OCI-M2 (cell line): ENCODE results near the gene NPIPB8.
"Not testable (repeated sequence)": the region's sequence is repeated elsewhere in the genome, so short reads cannot be mapped to it uniquely, and the experiment has no call there.

Experiments used
- DNase-seq: peaks from one replicate; lab custom pipeline; 2025; ENCODE audit not compliant: unreplicated experiment; lab: John Stamatoyannopoulos, UW

Gene NPIPB8

DNA sequence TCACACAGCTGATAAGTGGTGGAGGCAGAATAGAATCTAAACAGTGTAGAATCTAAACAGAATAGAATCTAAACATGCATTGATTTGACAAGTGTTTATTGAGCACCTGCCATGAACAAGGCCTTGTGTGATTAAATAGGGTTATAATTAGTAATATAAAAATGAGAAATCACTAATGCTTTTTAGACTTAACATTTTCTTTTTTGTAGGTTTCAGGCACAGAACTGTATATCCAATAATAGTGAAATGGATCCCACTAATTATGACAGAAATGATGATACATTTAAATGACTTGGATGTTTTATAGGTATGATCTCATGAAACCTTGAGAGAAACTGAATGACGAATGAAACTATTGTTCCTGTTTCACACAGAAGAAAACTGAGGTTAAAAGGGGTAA lies at the start of gene NPIPB8:
Gene NPIPB8 (plus strand): TSS at position 301 of the 400 bp plus-strand sequence. CDS start 296 bp downstream, outside the sequence.
- not testable (repeated sequence) for DNase-seq

DNA sequence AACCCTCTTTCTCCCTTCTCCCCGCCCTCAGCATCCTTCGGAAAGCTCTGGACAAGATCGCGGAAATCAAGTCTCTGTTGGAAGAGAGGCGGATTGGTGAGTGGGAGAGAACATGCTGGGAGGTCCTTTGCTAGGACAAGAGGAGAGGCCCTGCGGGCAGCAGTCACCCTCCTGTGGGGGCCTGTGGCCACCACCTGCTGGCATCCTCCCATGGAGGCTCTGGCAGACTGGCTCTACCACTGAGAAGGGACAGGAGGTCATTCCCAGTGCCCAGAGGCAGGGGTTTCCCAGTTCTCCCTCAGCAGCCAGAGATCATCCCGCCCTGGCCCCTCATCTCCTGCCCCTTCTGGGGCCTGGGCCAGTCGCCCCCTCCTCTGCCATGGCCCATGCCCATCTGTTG lies 48.8 kb upstream of the NPIPB8 start:
- DNase-seq, result no peak

DNA sequence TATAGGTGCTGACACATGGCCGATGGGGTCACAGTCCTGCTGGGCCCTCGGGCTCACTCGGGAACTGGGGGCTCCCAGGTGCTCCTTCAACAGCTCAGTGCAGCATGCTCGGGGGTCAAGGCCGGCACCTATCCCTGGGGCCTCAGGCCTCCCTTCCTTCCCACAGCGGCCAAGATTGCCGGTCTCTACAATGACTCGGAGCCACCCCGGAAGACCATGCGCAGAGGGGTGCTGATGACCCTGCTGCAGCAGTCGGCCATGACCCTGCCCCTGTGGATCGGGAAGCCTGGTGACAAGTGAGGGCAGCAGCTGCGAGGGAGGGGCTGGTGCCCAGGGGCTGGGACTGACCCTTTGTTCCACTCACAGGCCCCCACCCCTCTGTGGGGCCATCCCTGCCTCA lies 47.9 kb upstream of the NPIPB8 start:
- no peak for DNase-seq

DNA sequence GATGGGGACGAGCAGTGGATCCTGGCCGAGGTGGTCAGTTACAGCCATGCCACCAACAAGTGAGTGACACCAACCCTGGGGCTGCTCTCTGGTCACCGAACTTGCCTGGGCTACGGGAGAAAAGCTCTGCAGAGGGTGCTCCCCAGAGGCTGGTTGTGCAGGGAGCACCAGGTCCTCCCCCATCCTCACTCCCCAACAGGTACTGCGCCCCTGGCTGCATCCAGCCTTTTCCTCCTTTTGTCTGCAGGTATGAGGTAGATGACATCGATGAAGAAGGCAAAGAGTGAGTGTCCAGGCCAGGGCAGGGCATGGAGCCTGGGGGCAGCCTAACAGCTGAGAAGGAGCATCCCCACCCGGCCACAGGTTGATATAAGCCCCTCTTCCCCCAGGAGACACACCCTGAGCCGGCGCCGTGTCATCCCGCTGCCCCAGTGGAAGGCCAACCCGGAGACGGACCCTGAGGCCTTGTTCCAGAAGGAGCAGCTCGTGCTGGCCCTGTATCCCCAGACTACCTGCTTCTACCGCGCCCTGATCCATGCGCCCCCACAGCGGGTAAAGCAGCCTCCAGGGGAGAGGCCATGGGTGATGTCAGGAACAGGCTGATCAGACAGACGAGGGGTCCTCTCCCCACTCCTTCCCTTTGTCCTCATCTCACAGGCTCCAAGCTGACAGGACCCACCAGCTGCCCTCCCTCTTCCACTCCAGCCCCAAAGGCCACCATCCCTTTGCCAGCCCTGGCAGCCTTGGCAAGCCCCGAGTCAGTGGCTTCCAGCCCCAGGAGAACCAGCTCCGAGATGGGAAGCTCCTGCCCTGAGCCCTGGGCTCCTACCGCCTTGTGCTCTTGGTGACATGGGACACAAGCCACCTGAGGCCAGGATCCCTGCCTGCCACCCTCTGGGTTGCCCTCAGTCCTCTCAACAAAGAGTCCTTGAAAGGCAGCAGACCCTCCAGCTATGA lies 47.2 kb upstream of the NPIPB8 start:
- no peak for DNase-seq

DNA sequence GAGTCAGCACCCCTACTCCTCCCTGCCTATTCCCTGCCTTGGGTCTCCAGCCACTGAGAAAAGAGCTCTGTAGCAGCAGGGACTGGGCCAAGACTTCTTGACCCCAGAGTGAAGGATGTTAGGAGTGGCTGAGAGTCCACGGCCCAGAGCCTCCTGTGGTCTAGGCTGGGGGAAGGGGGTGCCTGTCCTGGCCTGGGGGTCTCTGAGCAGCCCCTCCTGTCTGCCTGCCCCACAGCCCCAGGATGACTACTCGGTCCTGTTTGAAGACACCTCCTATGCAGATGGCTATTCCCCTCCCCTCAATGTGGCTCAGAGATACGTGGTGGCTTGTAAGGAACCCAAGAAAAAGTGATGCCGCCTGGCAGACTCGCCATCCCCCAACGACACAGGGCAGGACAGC lies 46.5 kb upstream of the NPIPB8 start:
- no peak for DNase-seq

DNA sequence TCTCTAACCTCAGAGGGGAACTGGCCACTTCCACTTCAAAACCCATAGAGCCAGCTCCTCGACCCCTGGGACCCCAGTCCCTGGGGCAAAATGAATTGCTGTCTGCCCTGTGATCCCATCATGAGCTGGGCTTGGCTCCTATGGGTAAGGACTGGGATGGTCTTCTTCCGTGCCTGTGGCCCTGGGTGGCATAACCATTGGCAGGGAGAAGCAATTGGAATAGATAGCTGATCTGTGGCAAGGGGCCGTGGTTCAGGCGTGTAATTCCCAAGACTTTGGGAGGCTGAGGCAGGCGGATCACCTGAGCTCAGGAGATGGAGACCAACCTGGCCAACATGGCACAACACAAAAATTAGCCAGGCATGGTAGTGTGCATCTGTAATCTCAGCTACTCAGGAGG lies 45.4 kb upstream of the NPIPB8 start:
- DNase-seq, result no peak

DNA sequence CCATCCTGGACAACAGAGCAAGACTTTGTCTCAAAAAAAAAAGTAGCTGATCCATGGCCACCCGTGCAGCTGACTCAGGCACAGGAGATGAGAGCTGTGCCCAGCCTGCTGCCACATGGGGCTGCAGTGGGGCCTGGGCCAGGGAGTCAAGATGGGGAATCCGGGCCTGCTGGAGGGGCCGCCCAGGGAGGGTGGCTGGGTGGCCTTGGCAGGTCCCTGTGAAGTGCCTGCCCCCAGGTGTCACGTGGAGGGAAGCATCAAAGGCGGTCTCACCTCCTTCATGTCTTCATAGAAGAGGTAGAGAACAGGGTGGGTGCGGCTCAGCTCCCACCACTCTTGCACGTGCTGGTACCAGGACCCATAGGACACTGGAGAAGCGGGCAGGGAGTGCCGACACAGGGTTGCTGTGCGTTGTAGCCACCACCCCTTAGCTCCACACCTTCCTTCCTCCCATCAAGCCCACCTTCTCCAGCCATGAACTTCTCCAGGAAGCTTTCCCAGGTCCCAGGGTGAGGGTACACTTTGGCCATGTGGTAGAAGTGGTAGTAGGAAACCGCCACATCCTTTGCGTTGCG lies 44.8 kb upstream of the NPIPB8 start:
- DNase-seq, result no peak

DNA sequence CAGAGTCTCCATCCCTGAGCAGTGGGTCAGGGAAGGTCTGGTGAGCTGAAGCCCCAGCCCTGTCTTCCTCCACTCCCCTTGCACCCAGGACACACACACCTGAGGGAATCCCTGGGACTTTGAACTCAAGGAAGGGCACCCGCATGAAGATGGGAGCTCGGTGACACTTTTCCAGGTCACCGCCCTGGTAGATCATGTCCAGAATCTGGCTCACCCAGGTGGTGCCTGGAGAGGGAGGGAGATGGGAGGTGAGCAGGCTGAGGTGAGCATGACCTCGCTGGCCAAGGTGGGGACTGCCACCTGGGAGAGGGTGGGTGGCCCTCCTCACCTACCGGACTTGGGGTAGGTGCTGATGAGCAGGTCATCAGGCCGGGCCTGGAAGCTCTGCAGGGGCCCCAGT lies 42.4 kb upstream of the NPIPB8 start:
- DNase-seq, result not testable (repeated sequence)

DNA sequence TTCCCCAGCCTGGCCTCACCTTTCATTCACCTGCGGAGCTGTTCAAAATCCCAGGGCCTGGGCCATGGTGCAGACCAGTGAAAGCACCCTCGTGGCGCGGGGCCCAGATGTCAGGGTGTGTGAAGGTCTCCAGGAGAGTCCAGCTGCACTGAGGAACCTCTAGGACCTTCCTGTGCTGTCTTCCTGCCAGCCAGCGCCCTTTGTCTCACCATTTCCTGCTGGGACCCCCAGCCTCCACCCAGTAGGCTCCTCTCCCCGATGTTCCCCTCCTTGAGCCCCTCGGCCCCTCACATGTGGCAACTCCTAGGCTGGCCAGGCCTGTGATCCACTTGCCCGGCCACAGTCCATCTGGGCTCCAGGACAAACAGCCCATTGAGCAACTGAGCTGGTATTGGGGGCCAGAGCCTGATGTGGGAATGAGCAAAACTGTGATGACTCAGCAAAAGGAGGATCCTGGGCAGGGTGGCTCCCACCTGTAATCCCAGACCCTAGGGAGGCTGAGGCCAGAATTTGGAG lies 41.7 kb upstream of the NPIPB8 start:
- no peak for DNase-seq

DNA sequence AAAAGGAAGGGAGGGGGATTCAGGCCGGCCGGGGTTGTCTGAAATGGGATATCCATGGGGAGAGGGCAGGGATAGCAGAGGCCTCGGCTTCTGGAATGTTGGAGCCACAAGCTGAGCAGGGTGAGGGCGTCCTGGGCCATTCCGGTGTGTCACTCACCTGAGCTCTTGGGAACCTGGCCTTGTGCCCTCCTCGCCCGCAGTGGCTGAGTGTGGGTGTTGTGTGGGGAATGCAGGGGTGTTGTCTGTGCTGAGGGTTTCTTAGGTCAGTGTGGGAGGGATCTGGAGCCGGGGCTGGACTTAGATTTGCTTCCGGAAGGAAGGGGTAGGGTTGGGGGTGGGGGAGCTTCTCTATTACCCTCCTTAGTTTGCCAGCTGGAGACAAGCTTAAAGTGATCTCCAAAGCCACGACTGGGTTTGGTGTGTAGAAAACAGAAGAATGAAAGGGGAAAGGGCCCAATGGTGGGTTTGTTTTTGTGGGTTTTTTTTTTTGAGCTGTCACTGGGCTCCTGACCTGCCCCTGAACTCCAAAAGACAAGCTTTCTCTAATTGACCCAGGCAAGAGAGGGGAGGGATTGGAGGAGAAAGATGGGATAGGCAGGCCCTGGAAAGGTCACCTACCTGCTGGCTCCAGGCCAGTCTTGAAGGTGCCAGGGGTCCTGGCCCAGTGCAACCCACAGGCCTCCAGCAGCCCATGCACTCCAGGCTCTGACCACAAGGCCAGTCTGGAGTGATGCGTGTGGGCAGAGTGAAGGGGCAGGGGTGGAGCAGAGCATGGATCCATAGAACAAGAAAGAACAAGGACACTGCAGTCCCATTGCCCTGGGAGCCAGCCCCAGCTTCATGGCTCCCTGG lies 40.8 kb upstream of the NPIPB8 start, which contains the start of gene SULT1A2:
Gene SULT1A2 (minus strand): TSS at position 211 of the 852 bp plus-strand sequence. CDS start 1,120 bp downstream, outside the sequence.
- no peak for DNase-seq

DNA sequence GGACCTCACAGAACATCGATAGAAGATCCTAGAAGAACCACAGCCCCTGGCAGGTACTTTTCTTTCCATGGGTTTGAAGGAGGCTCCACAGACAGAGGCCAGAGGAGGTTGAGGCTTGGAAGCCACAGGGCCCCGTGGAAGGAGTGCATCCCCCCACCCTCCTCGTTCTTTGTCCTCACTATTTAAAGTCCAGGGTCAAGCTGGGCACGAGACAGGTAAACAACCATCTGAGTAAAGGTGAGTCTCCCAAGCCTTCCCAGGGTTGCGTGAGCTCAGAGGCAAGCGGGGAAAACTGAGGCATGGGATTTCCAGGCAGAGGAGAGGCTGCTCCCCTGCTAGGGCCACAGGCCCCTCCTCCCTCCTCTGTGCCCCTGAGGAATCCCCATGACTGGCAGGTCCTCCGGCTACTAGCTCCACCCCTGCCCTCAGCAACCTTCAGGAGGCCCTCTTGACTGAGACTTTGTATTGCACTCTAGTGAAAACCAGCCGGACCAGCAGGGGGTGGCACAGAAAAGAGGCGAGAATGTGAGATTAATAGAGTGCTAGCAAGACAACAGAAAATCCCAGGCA lies 40.1 kb upstream of the NPIPB8 start:
- no peak for DNase-seq

DNA sequence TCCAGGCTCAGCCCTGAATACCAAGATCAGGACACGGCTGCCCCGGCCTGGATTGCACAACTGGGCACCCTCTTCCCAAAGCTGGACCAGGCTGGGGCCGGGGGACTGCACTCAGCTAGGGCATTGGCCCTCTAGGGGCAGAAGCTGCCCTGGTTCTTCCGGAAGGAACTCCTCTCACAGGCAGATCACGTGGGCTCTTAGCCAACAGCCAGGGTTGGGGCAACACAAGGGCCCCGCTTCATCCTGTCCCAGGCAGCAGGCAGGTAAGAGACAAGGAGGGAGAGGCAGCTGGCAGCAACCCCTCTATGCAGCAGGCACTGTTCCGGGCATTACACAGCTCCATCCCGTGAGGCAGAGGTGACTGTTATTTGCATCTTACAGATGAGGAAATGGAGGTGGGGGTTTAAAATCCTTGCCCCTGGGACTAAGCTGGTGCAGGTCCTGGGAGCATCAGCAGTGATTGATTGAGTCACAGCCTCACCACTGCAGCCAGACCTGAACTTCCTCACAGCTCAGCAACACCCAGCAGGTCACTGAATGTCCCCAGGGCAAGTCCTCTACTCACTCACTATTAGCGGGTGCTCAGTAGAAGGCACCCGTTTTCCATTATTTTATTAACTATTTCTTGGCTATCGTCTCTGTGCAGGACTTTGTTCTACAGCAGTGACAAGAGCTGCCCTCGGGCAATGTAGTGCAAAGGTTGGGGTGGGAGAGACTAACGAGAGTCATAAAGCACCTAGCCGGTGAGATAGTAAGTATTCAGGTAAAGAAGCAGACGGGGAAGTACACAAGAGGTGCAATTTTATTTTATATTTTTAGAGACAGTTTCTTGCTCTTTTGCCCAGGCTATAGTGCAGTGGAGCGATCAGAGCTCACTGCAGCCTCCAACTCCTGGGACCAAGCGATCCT lies 38.2 kb upstream of the NPIPB8 start:
- DNase-seq, result not testable (repeated sequence)

DNA sequence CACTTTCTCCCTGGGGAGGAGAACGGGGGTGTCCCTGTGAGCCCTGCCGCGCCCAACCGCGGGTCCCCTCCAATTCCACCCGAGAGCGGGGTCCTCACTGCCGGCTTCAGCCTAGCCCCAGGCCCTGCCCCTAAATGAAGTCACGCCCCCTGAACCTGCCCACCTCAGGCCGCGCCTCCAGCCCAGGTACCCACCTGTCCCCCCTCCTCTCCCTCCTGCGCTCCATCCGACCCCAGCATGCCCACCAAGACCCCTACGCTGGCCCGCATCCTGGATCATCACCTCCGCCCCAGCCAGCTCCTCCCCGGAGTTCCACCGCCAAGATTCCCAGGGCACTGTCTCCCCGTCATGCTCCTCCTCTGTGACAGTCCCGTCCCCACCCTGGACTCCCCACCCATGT lies 36.9 kb upstream of the NPIPB8 start:
- DNase-seq, result not testable (repeated sequence)

DNA sequence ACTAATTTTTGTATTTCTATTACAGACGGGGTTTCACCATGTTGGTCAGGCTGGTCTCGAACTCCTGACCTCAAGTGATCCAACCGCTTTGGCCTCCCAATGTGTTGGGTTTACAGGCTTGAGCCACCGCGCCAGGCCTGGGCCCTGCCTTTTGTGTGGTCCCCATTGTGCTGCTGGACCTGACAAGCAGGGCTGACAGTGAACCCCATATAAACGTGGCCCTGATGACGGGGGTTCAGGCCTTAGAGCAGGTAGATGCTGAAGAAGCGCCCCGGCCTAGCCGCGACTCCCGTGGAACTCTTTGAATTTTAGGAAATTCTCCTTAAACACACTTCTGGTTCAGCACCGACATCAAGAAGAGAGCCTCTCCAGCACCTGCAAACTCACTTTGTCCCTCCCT lies 36.3 kb upstream of the NPIPB8 start:
- not testable (repeated sequence) for DNase-seq

DNA sequence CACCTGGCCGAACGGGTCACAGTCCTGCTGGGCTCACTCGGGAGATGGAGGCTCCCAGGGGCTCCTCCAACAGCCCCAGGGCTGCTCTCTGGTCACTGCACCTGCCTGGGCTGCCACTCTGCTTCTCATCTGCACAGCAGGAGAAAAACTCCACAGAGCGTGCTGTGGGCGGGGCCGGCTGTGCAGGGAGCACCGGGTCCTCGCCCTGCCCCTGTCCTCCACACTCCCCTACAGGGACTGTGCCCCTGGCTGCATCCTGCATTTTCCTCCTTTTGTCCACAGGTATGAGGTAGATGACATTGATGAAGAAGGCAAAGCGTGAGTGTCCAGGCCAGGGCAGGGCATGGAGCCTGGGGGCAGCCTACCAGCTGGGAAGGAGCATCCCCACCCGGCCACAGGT lies 35.8 kb upstream of the NPIPB8 start:
- not testable (repeated sequence) for DNase-seq

DNA sequence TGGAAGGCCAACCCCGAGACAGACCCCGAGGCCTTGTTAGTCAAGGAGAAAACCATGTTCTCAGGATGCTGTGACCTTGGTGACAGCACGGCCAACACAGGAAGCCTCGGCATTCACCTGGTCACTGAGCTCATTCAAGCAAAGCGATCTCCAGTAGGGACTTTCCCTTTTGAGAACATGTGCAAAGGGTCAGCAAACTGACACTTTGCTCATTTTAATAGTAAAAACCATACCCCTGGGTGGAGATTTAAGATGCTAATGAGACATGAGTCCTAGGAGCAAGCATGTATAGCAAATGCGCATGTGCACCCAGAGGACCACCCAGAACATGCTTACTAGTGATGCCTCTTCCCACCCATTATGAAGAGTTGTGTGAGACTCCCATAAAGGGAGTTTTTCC lies 35.3 kb upstream of the NPIPB8 start:
- no peak for DNase-seq

DNA sequence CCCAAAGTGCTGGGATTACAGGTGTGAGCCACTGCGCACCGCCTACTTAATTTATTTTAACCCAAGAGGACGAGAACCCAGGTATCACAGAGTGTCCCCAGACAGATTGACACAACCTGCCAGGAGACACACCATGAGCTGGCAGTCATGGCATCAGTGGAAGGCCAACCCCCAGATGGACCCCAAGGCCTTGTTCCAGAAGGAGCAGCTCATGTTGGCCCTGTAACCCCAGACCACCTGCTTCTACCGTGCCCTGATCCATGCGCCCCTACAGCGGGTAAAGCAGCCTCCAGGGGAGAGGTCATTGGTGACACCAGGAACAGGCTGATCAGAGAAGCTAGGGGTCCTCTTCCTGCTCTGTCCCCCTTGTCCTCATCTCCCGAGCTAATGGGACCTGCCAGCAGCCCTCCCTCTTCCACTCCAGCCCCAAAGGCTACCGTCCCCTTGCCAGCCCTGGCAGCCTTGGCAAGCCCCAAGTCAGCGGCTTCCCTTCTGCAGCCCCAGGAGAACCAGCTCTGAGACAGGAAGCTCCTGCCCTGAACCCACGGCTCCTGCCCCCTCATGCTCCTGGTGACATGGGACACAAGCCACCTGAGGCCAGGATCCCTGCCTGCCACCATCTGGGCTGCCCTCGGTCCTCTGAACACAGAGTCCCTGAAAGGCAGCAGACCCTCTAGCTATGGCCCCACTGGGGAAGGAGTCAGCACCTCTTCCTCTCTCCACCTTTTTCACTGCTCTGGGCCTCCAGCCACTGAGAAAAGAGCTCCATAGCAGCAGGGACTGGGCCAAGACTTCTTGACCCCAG lies 34.3 kb upstream of the NPIPB8 start:
- DNase-seq, result no peak

DNA sequence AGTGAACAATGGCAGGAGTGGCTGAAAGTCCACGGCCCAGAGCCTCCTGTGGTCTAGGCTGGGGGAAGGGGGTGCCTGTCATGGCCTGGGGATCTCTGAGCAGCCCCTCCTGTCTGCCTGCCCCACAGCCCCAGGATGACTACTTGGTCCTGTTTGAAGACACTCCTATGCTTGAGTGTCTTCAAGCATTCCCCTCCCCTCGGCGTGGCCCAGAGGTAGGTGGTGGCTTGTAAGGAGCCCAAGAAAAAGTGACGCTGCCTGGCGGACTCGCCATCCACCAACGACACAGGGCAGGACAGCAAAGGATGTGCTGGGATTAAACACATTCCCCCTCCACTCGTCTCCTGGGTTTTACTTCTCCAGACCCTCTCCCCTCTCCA lies 33.7 kb upstream of the NPIPB8 start:
- DNase-seq, result no peak
